Adipose tissue (tissue), 3 donors: ENCODE measurements around the gene BRD2. TPM values are rescaled to one million over a fixed set of nuclear protein-coding genes. Genes with fewer than 3 reads are reported as not detected.

Experiments
- H3K27ac ChIP-seq: one replicate; pipeline ENCODE4 v1.5.1; 2013; ENCODE audit warnings: low read depth, low read length
- WGBS, 3 donors: extraction: QIAGEN DNeasy Blood & Tissue Kit; methylation state at CpG; one replicate each; pipeline ENCODE4 v1.1.7; 2013; 5-methylcytosine and 5-hydroxymethylcytosine counted together
- polyA plus RNA-seq, 3 donors: library from polyadenylated mRNA; stranded (reverse); fragments of 200-250 nt; gene quantifications; one replicate each; pipeline ENCODE4 v1.2.3, GENCODE V29; 2013
- donor health status: healthy with polysubstance abuse.
- donor health status: Bipolar disorder and iron deficiency.
- donor health status: healthy.

BRD2 gene
- polyA plus RNA-seq, 3 donors = 83.9 to 118 (median 116) TPM

GRCh38 chr6:33014841-33015634, 46.6 kb downstream of the BRD2 start:
- WGBS, 3 donors = 13 to 24% (median 15%) methylated on average over 6 of the region's 6 CpGs
- H3K27ac ChIP-seq = no peak overlapping the region

DNA sequence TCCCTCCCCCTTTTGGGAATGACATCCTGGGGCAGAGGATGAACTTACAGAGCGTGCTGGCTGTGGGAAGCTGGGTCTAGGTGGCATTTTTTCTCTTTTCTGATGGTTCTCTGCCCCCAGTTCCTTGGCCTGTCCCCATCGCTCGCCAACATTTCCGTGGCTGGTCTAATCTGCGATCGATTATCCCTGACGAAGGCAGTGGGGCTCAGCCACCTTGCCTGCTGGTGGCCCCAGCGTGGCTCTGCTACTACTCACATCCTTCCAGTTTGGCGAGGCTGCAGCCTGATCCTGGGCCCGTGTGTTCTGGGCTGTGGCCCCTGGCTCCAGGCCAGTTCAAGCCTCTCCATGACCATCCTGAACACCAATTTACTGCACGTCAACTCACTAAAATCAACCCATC, 47.4 kb downstream of the BRD2 start:
- no peak overlapping the region for H3K27ac ChIP-seq
- WGBS, 3 donors = 67 to 78% (median 70%) methylated on average over 11 of the region's 11 CpGs

DNA sequence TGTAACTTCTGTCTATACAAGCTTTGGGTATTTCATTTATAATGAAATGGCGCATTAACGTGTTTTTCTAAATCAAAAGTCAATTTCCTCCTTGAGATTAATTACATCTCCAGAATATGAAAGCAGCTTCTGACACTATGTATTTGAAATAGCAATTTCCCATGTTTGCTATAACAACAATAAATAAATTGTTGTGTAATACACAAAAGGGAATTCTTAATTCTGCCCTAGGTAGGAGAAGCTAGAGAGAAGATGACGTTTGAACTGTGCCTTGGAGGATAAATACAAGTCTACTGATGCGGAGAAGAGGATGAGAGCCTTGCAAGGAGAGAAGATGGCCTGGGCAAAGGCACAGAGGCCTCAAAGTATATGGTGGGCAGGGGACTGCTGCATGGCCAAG, 48.6 kb downstream of the BRD2 start:
- WGBS, 3 donors = 67 to 73% (median 71%) methylated on average over 4 of the region's 4 CpGs
- no peak overlapping the region for H3K27ac ChIP-seq

GRCh38 chr6:33017694-33018353, 49.4 kb downstream of the BRD2 start:
- 65 to 74% (median 73%) methylated on average over 3 of the region's 3 CpGs for WGBS, 3 donors
- H3K27ac ChIP-seq = no peak overlapping the region

DNA sequence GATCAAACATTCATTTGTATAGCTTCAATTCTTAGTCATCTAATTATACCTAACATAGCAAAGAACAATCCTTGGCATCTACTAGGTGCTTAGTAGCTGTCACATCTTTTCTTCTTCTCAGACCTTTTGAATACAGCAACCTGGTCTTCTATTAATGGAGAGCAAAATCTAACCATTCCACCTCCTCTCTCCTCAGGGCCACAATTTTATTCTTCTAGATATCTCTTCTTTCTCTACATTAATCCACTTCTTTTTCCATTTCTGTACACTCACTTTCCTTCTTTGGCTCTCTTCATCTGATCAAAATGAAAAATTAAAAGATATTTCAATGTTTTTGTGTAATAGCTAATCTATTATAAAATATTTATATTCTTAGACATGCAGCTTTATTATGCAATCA, 50.0 kb downstream of the BRD2 start:
- H3K27ac ChIP-seq = no peak overlapping the region

- WGBS, 3 donors = 1 to 5% (median 2%) methylated on average over 6 of the region's 6 CpGs
Observed at GRCh38 chr6:33018904-33019303, 50.5 kb downstream of the BRD2 start.

GRCh38 chr6:33019372-33019771, 51.0 kb downstream of the BRD2 start:
- H3K27ac ChIP-seq = peak overlapping the region; percentile 9

More at GRCh38 chr6:33018904-33019303, 50.5 kb downstream of the BRD2 start:
- H3K27ac ChIP-seq = no peak overlapping the region

DNA sequence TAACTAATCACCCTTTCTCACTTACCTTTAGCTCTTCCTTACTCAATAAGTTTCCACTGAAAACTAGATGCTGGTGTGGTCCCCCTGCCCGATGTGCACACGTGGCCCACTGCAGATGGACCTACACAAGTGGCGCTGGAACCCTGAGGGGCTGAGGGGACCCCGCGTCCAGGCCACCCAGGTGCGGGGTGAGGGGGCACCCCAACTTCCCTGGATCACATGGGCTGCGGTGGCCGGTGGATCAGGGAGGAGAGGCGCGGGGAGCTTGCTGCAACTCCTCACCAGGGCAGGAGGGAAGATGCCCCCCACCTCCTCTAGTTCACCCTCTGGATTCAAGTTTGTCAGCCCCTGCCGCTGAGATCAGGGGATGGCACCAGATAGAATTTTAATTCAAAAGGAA, 53.5 kb downstream of the BRD2 start:
- no peak overlapping the region for H3K27ac ChIP-seq
- WGBS, 3 donors = 88 to 96% (median 93%) methylated on average over 11 of the region's 11 CpGs

DNA sequence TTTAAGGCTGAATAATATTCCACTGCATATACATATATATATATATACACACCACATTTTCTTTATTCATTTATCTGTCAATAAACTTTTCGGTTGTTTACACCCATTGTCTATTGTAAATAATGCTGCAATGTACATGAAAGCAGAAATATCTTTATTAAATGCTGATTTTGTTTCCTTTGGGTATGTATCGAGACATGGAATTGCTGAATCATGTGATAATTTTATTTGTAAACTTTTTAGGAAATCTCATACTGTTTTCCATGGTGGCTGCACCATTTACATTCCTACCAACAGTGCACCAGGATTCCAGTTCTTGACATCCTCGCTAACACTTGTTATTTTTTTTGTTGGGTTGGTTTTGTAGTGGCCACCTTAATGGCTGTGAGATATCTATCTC, 55.1 kb downstream of the BRD2 start:
- 52 to 66% (median 62%) methylated on average over 3 of the region's 3 CpGs for WGBS, 3 donors
- no peak overlapping the region for H3K27ac ChIP-seq

- H3K27ac ChIP-seq = no peak overlapping the region
Observed at GRCh38 chr6:33024521-33024920, 56.1 kb downstream of the BRD2 start.

DNA sequence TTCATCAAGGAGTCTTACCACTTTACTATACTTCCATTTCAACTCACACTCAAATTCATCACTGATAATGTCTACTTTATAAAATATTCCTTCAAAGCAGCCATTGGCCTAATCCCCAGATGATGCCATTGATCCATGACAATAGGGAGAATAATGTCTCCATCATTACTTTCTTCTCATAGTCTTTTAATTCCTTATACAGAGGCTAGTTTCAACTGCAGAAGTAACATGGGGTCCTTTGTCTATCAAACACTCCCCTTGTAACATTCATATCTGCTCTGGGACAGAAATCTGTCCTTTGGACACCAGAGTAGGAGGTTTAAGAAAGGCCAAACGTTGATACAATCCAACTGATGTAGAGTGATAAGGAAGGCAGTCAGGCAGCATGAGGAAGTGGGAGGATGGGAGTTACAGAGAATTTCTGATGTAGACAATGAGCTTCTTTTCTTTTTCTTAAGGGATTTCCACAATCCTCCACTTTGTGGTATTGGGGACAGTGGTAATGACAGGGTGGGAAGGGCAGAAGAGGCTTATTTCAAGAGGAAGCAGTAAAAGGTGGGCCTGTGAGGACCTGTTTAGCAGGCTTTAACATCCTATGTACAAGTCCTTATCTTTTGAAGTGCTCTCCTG, 59.9 kb downstream of the BRD2 start:
- 8 to 21% (median 20%) methylated on average over 1 of the region's 1 CpG for WGBS, 3 donors
- H3K27ac ChIP-seq = no peak overlapping the region

GRCh38 chr6:33029328-33030184, 61.2 kb downstream of the BRD2 start:
- no peak overlapping the region for H3K27ac ChIP-seq
- 39 to 50% (median 44%) methylated on average over 6 of the region's 6 CpGs for WGBS, 3 donors

DNA sequence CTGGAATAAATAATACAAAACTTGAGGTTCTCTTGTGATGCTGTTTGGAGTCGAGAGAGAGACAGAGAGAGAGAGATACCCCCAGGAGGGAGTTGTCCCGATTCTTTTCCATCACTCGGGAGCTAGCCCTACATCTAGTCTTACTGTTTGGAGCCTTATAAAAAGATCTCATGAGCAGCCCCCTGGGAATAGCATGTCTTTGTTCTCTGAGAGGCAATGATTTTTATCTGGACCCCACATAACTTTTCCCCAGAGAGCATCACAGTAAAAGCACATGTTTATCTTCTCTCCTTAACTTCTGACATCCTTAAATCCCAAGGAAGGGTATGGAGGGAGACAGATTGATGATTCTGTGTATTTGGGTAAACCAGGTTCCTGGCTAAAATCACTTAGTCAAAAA, 61.9 kb downstream of the BRD2 start:
- WGBS, 3 donors = 51 to 62% (median 54%) methylated on average over 3 of the region's 3 CpGs
- no peak overlapping the region for H3K27ac ChIP-seq

Other genes starting within 250 kb of the BRD2 start
- not detected for gene HLA-DQA2, start 227.2 kb upstream of the BRD2 start, polyA plus RNA-seq
- not detected for gene HLA-DQB2, start 205.1 kb upstream of the BRD2 start, polyA plus RNA-seq
- gene HLA-DOB, start 151.6 kb upstream of the BRD2 start, polyA plus RNA-seq = under 1 TPM in 2 of 3 donors, not detected in 1; 0.58 to 0.62 TPM
- gene TAP2, start 129.9 kb upstream of the BRD2 start, polyA plus RNA-seq = 10 to 100 TPM in 2 of 3 donors, 1 to 10 TPM in 1; 8.3 to 29.4 (median 17.8) TPM
- 10 to 100 TPM; 43.8 to 93.3 (median 61.5) TPM for gene PSMB8, start 124.5 kb upstream of the BRD2 start, polyA plus RNA-seq
- gene TAP1, start 114.9 kb upstream of the BRD2 start, polyA plus RNA-seq = 10 to 100 TPM; 29.6 to 43.0 (median 34.0) TPM
- 10 to 100 TPM; 17.0 to 66.6 (median 53.4) TPM for gene PSMB9, start 114.4 kb upstream of the BRD2 start, polyA plus RNA-seq
- 10 to 100 TPM in 2 of 3 donors, 1 to 10 TPM in 1; 4.3 to 19.0 (median 18.8) TPM for gene HLA-DMB, start 27.6 kb upstream of the BRD2 start, polyA plus RNA-seq
- gene HLA-DMA, start 15.5 kb upstream of the BRD2 start, polyA plus RNA-seq = 10 to 100 TPM; 14.2 to 70.0 (median 55.4) TPM
- 1 to 10 TPM; 1.5 to 3.3 (median 1.6) TPM for gene HLA-DOA, start 41.0 kb downstream of the BRD2 start, polyA plus RNA-seq
- 10 to 100 TPM; 10.4 to 50.7 (median 20.9) TPM for gene HLA-DPA1, start 105.1 kb downstream of the BRD2 start, polyA plus RNA-seq
- gene HLA-DPB1, start 107.4 kb downstream of the BRD2 start, polyA plus RNA-seq = 10 to 100 TPM; 26.1 to 49.8 (median 48.0) TPM
- 1 to 10 TPM in 1 of 3 donors, under 1 TPM in 2; 0.28 to 2.6 (median 0.88) TPM for gene COL11A2, start 223.9 kb downstream of the BRD2 start, polyA plus RNA-seq
- gene RXRB, start 232.1 kb downstream of the BRD2 start, polyA plus RNA-seq = 10 to 100 TPM; 22.7 to 31.3 (median 29.6) TPM
- gene SLC39A7, start 232.3 kb downstream of the BRD2 start, polyA plus RNA-seq = 100 to 1,000 TPM in 1 of 3 donors, 10 to 100 TPM in 2; 51.4 to 112 (median 72.1) TPM
- 10 to 100 TPM in 2 of 3 donors, 1 to 10 TPM in 1; 5.7 to 51.7 (median 14.4) TPM for gene HSD17B8, start 236.1 kb downstream of the BRD2 start, polyA plus RNA-seq
- gene RING1, start 239.9 kb downstream of the BRD2 start, polyA plus RNA-seq = 10 to 100 TPM; 23.7 to 42.5 (median 40.5) TPM